GM12865 (cell line): Measurements from ENCODE around the gene INAFM1.

ENCODE experiments used
- DNase-seq: peaks from one replicate; pipeline ENCODE4 v3.0.0; 2010; ENCODE audit warnings: low read depth
- H3K4me3 ChIP-seq: 2 replicates; pipeline ENCODE4 v1.5.1; 2011; ENCODE audit warnings: mild to moderate bottlenecking, low read depth, low read length, control low read depth
- CTCF ChIP-seq: IDR thresholded peaks from 2 replicates; pipeline ENCODE4 v1.5.1; 2011; ENCODE audit warnings: low read length, control low read depth, low read depth, inconsistent platforms; ENCODE audit not compliant: insufficient read depth; ENCODE audit errors: missing control alignments

Gene INAFM1

GRCh38 chr19:47324502-47324901 is 49.8 kb downstream of the INAFM1 start:
- no peak for TF ChIP-seq CTCF
- no peak for DNase-seq
- no peak overlapping the region for H3K4me3 ChIP-seq
